HG03558 (cell line): Measurements from ENCODE around the gene TXNDC16.
"Not testable (repeated sequence)": the region's sequence is repeated elsewhere in the genome, so short reads cannot be mapped to it uniquely, and the experiment has no call there.

Experiments used
- ATAC-seq: cut with Tn5 transposase; IDR thresholded peaks from one replicate; pipeline ENCODE4 v1.9.1; 2021; ENCODE audit warnings: moderate number of reproducible peaks; ENCODE audit not compliant: unreplicated experiment; ENCODE audit errors: extremely low read depth

Gene TXNDC16

DNA sequence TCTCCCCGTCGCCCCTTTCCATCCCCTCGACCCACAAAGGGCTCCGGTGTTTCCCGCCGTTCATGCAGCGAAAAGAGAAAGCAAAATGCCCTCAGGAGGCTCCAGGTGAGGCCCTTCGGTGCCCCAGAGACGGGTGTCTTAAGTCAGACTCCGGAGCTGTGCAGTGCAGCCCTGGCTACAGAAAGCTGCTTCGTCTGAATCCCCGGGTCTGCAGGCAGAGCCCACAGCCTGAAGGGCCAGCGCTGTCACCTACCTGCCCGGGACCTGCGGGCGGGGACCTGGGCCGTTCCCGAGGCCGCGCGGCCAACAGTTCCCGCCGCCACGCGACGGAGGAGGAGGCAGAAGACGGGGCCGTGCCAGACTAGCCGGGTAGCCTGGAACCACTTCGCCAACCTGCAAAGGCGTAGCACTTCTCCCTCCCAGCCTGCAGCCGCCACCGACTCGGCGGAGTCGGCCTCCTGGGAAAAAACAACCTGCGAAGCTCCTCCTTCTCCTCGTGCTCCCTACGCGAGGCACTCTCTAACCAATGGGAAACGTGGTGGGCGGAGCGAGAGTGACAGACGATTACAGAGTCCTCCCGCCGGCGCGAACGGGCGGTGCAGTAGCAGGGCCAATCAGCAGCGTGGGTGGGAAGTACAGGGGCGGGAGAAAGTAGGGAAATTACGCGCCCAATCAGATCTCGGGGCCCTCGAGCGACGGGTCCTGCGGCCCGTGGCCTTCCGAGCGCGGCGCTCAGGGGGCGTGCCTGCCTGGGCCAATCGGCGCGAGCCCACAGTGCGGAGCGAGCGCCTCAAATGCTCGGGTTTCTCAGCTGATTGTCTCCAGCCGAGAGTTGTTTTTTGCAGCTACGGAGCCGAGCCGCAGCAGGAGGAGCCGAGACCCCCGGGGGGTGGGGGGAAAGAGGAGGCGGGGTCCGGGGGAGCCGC, at the start of gene TXNDC16, which contains the start of gene GPR137C:
Gene TXNDC16 (minus strand): TSS at position 443 of the 926 bp plus-strand sequence. CDS start 8,948 bp downstream, outside the sequence.
Gene GPR137C (plus strand): TSS at position 774 of the 926 bp plus-strand sequence. CDS start 312 bp downstream, outside the sequence.
- peak; percentile 95 for ATAC-seq

- ATAC-seq, result no peak
Measured at GRCh38 chr14:52599974-52600373, 47.7 kb upstream of the TXNDC16 start.

DNA sequence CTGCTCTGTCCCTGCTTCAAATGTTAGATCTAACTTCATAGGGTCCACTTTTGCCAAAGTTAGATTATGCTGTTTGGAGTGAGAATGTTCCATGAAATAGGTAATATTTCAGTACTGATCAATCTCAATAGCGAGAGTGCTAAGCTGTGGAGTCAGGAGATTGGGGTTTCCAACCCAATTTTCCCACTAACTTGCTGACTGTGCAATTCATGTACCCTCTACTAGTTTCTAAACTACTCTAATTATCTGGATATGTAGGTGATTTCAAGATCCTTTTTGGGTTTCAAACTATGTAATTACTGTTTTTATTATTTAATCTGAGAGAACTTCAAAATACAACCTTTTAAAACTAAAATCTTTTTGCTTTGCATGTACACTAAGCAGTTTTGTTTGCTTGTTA, 46.3 kb upstream of the TXNDC16 start:
- ATAC-seq, result no peak

GRCh38 chr14:52596861-52597260, 44.6 kb upstream of the TXNDC16 start:
- ATAC-seq, result no peak

DNA sequence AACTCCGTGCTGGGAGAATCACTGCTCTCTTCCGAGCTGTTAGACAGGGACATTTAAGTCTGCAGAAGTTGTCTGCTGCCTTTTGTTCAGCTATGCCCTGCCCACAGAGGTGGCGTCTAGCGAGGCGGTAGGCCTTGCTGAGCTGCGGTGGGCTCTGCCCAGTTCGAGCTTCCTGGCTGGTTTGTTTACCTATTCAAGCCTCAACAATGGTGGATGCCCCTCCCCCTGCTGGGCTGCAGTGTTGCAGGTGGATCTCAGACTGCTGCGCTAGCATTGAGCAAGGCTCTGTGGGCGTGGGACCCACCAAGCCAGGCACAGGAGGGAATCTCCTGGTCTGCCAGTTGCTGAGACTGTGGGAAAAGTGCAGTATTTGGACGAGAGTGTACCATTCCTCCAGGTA, 44.0 kb upstream of the TXNDC16 start:
- no peak for ATAC-seq

DNA sequence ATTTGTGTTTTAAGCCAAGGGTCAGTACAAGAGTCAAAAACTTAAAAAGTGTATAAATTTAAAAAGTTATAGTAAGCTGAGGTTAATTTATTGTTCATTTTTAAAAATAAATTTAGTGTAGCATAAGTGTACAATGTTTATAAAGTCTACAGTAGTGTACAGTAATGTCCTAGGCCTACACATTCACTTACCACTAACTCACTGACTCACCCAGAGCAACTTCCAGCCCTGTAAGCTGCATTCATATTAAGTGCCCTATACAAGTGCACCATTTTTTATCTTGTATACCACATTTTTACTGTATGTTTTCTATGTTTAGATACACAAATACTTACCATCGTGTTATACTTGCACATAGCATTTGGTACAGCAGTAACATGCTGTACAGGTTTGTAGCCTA, 38.0 kb upstream of the TXNDC16 start:
- ATAC-seq, result no peak

- no peak for ATAC-seq
Measured at GRCh38 chr14:52589646-52590045, 37.3 kb upstream of the TXNDC16 start.

GRCh38 chr14:52583544-52583943, 31.2 kb upstream of the TXNDC16 start:
- ATAC-seq, result no peak

DNA sequence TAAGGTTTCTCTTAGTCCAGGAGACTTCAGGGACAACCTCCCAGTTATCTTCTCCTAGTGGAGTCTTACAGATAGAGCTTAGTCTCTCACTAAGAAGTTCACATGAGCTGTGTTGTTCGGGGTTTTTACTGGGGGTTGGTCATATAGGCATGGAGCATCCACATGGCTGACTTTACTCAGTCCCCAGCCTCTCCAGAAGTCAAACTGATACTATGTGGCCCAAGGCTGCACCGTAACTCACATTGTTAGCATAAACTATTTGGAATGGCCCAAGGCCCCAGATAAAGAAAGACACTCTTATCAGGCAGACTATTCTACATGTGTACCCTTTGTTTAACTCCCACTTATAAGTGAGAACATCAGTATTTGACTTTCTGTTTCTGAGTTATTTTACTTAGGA, 23.6 kb upstream of the TXNDC16 start:
- no peak for ATAC-seq

GRCh38 chr14:52568454-52568853, 16.1 kb upstream of the TXNDC16 start:
- not testable (repeated sequence) for ATAC-seq

- no peak for ATAC-seq
Measured at GRCh38 chr14:52563120-52563519, 10.8 kb upstream of the TXNDC16 start.

- no peak for ATAC-seq
Measured at GRCh38 chr14:52558688-52559087, 6.4 kb upstream of the TXNDC16 start.

DNA sequence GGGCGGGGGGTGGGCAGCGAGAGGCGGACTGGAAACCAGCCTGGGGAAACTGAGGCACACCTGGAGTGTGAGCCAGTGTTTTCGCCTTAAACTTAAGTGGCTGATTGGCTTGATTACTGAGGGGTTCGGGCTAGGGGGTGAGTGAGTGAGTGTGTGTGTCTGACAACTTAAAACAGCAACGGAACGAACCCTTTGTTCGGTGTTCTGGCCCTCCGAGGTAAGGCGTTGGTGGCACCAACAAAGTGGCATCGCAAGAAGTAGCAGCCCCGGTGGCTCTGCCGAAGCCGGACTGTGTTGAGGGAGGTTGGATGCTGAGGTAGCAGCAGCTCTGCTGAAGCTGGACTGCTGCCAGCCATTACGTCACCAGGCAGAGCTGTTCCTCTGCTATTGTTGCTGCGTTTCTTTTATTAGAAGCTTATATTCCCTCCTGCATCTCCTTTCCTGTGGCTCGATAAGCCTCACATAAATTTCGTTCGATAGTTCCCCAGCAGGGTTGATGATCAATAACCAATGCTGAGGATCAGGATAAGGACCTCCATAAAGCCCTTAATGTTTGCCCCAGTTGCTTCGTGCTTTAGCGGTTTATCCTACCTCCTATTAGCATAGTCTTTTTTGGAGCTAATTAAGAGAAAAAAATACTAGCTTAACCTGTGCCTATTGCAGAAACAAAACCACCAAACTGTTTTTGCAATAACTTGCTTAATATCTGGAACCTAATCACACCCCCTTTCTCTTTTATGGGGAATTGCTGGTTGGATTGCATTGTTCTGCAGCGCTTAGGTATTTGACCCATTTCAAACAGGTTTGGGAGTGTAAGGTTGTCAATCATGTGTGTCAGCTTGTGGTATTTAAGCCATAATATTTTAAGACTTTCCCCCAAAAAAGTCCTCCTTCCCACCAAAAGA, 1.6 kb upstream of the TXNDC16 start:
- ATAC-seq, result no peak

GRCh38 chr14:52553002-52553670, 831 bp upstream of the TXNDC16 start:
- no peak for ATAC-seq

- no peak for ATAC-seq
Measured at GRCh38 chr14:52551696-52552062, 626 bp downstream of the TXNDC16 start.

DNA sequence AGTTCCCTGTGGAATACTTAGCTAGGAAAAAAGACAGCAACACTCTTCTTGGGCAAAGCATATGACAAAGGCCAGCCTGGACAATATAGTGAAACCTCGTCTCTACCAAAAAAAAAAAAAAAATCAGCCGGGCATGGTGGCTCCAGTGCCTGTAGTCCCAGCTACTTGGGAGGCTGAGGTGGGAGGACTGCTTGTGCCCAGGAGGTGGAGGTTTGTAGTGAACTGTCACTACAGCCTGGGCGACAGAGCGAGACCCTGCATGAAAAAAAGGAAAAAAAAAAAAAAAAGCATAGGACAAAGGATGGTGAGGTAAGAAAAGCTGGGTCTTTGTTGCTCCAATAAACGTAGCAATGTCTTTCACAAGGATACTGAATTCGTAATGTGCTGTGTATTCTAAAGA, 1.1 kb downstream of the TXNDC16 start:
- ATAC-seq, result no peak

- no peak for ATAC-seq
Measured at GRCh38 chr14:52550661-52551060, 1.6 kb downstream of the TXNDC16 start.

DNA sequence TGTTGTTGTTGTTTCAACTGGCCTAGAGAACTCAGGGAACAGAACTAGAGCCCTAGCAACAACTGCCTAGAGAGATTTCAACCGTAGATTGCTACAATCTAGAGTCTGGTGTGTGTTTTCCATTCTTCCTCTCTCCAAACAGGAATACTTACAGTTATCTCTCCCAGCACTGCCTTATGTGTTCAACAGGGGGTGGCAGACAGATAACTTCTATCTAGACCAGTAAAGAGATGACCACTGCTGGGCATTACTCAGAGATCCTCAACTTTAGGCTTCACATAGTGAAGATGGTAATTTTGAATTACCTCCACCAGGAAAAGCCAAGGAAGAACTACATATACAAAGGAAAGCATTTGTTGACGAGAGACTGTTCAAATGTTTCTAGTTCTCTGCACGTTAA, 4.8 kb downstream of the TXNDC16 start:
- no peak for ATAC-seq

GRCh38 chr14:52547027-52547426, 5.3 kb downstream of the TXNDC16 start:
- no peak for ATAC-seq

DNA sequence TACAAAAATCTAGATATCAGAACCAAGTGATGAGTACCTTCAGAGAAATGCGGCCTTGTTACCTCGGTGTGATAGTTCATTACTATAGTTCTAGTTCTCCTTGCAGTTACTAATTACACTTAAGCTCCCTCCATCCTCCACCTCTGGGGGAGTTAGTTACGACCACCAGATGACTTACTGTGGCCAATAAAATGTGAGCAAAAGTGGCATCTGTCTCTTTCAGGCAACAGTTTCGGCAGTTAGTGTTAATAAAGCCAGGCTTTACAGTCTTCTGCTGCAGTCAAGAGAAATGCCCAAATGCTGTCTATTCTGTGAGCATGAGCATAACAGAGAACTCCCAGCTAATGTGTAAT, 6.0 kb downstream of the TXNDC16 start:
- no peak for ATAC-seq
